Neural progenitor cell (in vitro differentiated cells): ENCODE results near the gene PPARA. TPM values are rescaled to one million over a fixed set of nuclear protein-coding genes. Genes with fewer than 3 reads are reported as not detected.
A peak's percentile ranks its signal among the peaks of the same experiment; 100 is the strongest.

Experiments
- DNase-seq: peaks from one replicate; pipeline ENCODE4 v3.0.0-alpha.2; 2016; ENCODE audit warnings: low spot score
- H2AFZ ChIP-seq: fragments of 200-600 bp; sonication (generic); replicated peaks from 2 replicates; pipeline ENCODE4 v1.6.1; 2016; ENCODE audit warnings: antibody characterized with exemption
- H3F3A ChIP-seq: fragments of 200-600 bp; sonication (generic); 2 replicates; pipeline ENCODE4 v1.6.1; 2016; ENCODE audit warnings: antibody characterized with exemption, low read depth
- H3K27ac ChIP-seq: fragments of 200-600 bp; sonication (generic); 2 replicates; pipeline ENCODE4 v1.5.1; 2016; ENCODE audit warnings: mild to moderate bottlenecking
- H3K27me3 ChIP-seq: fragments of 200-600 bp; sonication (generic); 2 replicates; pipeline ENCODE4 v1.6.1; 2016; ENCODE audit warnings: mild to moderate bottlenecking, moderate library complexity
- H3K36me3 ChIP-seq: fragments of 200-600 bp; sonication (generic); 2 replicates; pipeline ENCODE4 v1.5.1; 2016
- H3K4me1 ChIP-seq: fragments of 200-600 bp; sonication (generic); 2 replicates; pipeline ENCODE4 v1.6.1; 2016; ENCODE audit warnings: mixed run types
- H3K4me2 ChIP-seq: fragments of 200-600 bp; sonication (generic); 2 replicates; pipeline ENCODE4 v1.6.1; 2016
- H3K4me3 ChIP-seq: fragments of 200-600 bp; sonication (generic); 2 replicates; pipeline ENCODE4 v1.5.1; 2016
- H3K79me2 ChIP-seq: fragments of 200-600 bp; sonication (generic); 2 replicates; pipeline ENCODE4 v1.6.1; 2016; ENCODE audit warnings: low read depth
- H3K9ac ChIP-seq: fragments of 200-600 bp; sonication (generic); 2 replicates; pipeline ENCODE4 v1.6.1; 2016
- H3K9me3 ChIP-seq: fragments of 200-600 bp; sonication (generic); 2 replicates; pipeline ENCODE4 v1.5.1; 2016; ENCODE audit warnings: low read depth
- H4K20me1 ChIP-seq: fragments of 200-600 bp; sonication (generic); 2 replicates; pipeline ENCODE4 v1.6.1; 2016; ENCODE audit warnings: low read depth
- H3K27ac Mint-ChIP-seq: 3 replicates; pipeline ENCODE4 v1.8.0; 2021; ENCODE audit warnings: mixed read lengths
- H3K27me3 Mint-ChIP-seq: 2 replicates; pipeline ENCODE4 v1.8.0; 2022; ENCODE audit warnings: low read depth, mild to moderate bottlenecking, inconsistent platforms, moderate library complexity, mixed read lengths; ENCODE audit not compliant: insufficient read depth
- H3K36me3 Mint-ChIP-seq: 3 replicates; pipeline ENCODE4 v1.8.0; 2021; ENCODE audit warnings: mixed read lengths
- H3K4me1 Mint-ChIP-seq: 3 replicates; pipeline ENCODE4 v1.8.0; 2021; ENCODE audit warnings: mixed read lengths
- H3K4me3 Mint-ChIP-seq: 3 replicates; pipeline ENCODE4 v1.8.0; 2021; ENCODE audit warnings: mild to moderate bottlenecking, moderate library complexity, mixed read lengths
- H3K9me3 Mint-ChIP-seq: 3 replicates; pipeline ENCODE4 v1.8.0; 2020; ENCODE audit warnings: mixed read lengths
- CTCF ChIP-seq: fragments of 200-600 bp; sonication (generic); IDR thresholded peaks from 2 replicates; pipeline ENCODE4 v1.5.1; 2017; ENCODE audit warnings: antibody characterized with exemption, mild to moderate bottlenecking
- EZH2 ChIP-seq: fragments of 200-600 bp; sonication (generic); IDR thresholded peaks from 2 replicates; pipeline ENCODE4 v1.6.1; 2017; ENCODE audit warnings: antibody characterized with exemption, mild to moderate bottlenecking, moderate library complexity
- EZH2phosphoT487 ChIP-seq: fragments of 200-600 bp; sonication (generic); IDR thresholded peaks from 2 replicates; pipeline ENCODE4 v1.6.1; 2017; ENCODE audit warnings: antibody characterized with exemption
- total RNA-seq: library from RNA; depleted of rRNA; stranded (reverse); fragments of >200 nt; gene quantifications from 2 replicates; pipeline ENCODE4 v1.2.3, GENCODE V29; 2015; ENCODE audit warnings: low replicate concordance

The PPARA gene
- total RNA-seq, 1 donor from 2014 or later, result 5.2 TPM

DNA sequence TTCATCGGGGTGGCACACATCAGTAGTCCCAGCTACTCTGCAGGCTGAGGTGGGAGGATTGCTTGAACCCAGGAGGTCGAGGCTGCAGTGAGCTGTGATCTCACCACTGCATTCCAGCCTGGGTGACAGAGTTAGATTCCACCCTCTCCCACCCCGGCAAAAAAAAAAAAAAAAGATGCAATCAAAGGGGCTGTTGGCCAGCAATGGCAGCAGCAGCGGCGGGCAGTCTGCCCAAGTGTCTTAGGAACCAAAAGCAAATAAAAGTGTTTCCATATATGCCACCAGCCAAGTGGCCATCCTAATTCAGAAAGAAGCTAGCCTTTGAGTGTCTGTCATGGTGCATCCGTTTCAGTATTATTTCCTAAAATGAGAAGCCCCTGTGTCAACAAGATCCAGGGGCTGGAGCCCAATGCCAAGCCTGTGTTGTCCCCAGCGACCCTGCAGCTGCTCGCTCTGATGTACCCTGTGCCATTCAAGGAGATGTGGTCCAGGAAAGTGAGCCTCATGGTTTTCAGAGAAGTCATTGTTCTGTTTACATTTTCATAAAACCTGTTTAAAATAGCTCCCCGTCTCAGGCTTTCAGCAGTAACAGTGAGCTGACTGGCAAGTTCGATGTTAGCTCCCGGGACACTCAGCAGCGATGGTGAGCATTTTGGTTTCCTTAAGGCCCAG is 87.3 kb downstream of the PPARA start:
- TF ChIP-seq EZH2 (no peak), EZH2phosphoT487 (no peak), CTCF (no peak)
- no peaks in the 10 kb centered on the region for H3K27me3 ChIP-seq
- H3K9me3 ChIP-seq, result no peaks in the 10 kb centered on the region
- H4K20me1 ChIP-seq, result no peaks in the 10 kb centered on the region
- no peak overlapping the region for H3K4me3 Mint-ChIP-seq
- H3K27ac Mint-ChIP-seq, result no peak overlapping the region
- no peak overlapping the region for H2AFZ ChIP-seq
- H3K9ac ChIP-seq, result no peak overlapping the region
- H3K4me2 ChIP-seq, result no peak overlapping the region
- no peak for DNase-seq
- H3K4me1 Mint-ChIP-seq, result peaks cover 4% of the 10 kb centered on the region
- H3F3A ChIP-seq, result no peaks in the 10 kb centered on the region
- no peaks in the 10 kb centered on the region for H3K9me3 Mint-ChIP-seq
- no peaks in the 10 kb centered on the region for H3K36me3 Mint-ChIP-seq
- H3K27me3 Mint-ChIP-seq, result peaks cover 2% of the 10 kb centered on the region
- H3K27ac ChIP-seq, result no peak overlapping the region
- no peaks in the 10 kb centered on the region for H3K79me2 ChIP-seq
- no peaks in the 10 kb centered on the region for H3K4me1 ChIP-seq
- no peaks in the 10 kb centered on the region for H3K36me3 ChIP-seq
- no peak overlapping the region for H3K4me3 ChIP-seq

DNA sequence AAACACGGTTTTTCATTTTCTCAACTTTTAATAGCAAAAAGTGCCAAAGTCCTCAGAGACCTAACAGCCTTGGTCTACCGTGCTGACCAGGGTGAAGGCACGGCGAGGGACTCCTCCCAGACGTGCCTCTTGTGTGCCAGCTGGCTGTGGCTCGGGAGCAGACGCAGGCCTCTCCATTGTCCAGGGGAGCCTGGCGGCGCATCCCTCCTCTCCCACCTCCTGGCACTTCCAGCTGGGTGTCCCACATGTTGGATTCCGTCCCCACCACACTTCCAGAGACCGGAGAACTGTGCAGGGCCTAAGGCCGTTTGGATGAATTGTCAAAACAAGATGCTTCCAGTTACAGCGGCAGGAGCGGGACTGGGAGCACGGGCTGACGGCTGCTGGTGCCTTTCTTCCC is 88.2 kb downstream of the PPARA start:
- H3K36me3 ChIP-seq, result no peaks in the 10 kb centered on the region
- no peaks in the 10 kb centered on the region for H3K27me3 ChIP-seq
- H3K27ac ChIP-seq, result no peak overlapping the region
- H3K27me3 Mint-ChIP-seq, result no peaks in the 10 kb centered on the region
- TF ChIP-seq CTCF (no peak), EZH2 (no peak), EZH2phosphoT487 (no peak)
- H4K20me1 ChIP-seq, result no peaks in the 10 kb centered on the region
- H3K9ac ChIP-seq, result no peak overlapping the region
- H3K4me1 ChIP-seq, result no peaks in the 10 kb centered on the region
- H3F3A ChIP-seq, result no peaks in the 10 kb centered on the region
- no peaks in the 10 kb centered on the region for H3K9me3 ChIP-seq
- H3K79me2 ChIP-seq, result no peaks in the 10 kb centered on the region
- no peak overlapping the region for H3K4me3 ChIP-seq
- no peaks in the 10 kb centered on the region for H3K9me3 Mint-ChIP-seq
- no peak overlapping the region for H3K4me2 ChIP-seq
- no peak overlapping the region for H2AFZ ChIP-seq
- H3K27ac Mint-ChIP-seq, result no peak overlapping the region
- no peaks in the 10 kb centered on the region for H3K36me3 Mint-ChIP-seq
- H3K4me3 Mint-ChIP-seq, result no peak overlapping the region
- no peaks in the 10 kb centered on the region for H3K4me1 Mint-ChIP-seq
- no peak for DNase-seq

DNA sequence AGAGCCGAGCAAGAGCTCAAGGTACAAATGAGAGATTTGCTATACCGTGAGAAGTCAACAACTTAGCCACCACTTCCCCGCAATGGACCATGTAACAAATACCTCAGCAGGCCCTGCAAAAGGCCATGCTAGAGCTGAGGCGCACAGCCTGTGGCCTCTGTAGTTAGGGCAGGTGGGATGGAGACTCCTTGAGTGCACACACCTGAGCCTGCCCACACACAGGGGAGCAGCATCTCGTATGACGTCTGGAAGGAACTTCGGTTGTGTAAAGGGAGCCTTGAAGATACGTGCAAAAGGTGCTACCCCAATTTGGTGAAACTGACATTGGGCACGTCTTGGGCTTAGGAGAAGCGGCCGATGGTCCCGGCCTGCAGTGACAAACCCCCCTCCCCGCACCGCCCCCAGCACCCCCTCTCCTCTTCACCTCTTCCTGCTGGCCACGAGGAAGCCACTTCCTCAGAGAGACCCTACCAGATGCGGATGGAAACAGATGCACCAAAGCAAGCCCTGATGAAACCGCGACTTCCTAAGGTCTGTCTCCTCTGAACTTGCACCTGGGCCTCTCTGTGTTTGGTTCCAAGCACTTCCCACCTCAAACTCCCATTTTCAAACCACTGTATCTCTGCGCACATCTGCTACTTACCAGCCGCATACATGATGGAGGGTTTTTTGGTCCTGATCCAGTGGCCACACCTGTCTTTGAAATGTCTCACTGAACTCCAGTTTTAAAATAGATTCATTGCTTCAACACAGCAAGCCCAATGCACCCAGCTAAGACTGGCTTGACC is 89.1 kb downstream of the PPARA start:
- Histone ChIP-seq H3K4me2 (no peak overlapping the region), H3K36me3 (no peaks in the 10 kb centered on the region), H3K4me3 (no peak overlapping the region), H3K27ac (no peak overlapping the region), H3K9ac (no peak overlapping the region), H2AFZ (no peak overlapping the region), H3F3A (no peaks in the 10 kb centered on the region), H3K79me2 (no peaks in the 10 kb centered on the region), H3K9me3 (no peaks in the 10 kb centered on the region), H4K20me1 (no peaks in the 10 kb centered on the region), H3K27me3 (no peaks in the 10 kb centered on the region), H3K4me1 (no peaks in the 10 kb centered on the region)
- Mint-ChIP-seq H3K36me3 (peaks cover 5% of the 10 kb centered on the region), H3K4me3 (no peak overlapping the region), H3K9me3 (no peaks in the 10 kb centered on the region), H3K27me3 (peaks cover 2% of the 10 kb centered on the region), H3K4me1 (no peaks in the 10 kb centered on the region), H3K27ac (peak overlapping the region; percentile 39)
- TF ChIP-seq EZH2, result no peak
- no peak for TF ChIP-seq CTCF
- TF ChIP-seq EZH2phosphoT487, result no peak
- DNase-seq, result no peak
